Umbilical cord (tissue), 2 donors: ENCODE measurements around the gene RASAL2. TPM values are rescaled to one million over a fixed set of nuclear protein-coding genes. Genes with fewer than 3 reads are reported as not detected.
"Not testable (repeated sequence)": the region's sequence is repeated elsewhere in the genome, so short reads cannot be mapped to it uniquely, and the experiment has no call there.

Experiments
- DNase-seq: peaks from one replicate; pipeline ENCODE4 v3.0.0-alpha.2; 2015; ENCODE audit warnings: low spot score
- total RNA-seq: library from RNA; depleted of rRNA; stranded (reverse); fragments of >200 nt; gene quantifications from one replicate; pipeline ENCODE4 v1.2.3, GENCODE V29; 2014; ENCODE audit warnings: low replicate concordance; ENCODE audit not compliant: insufficient read depth

The RASAL2 gene
- total RNA-seq, 1 donor from 2014 or later: 40.7 TPM

GRCh38 chr1:178490136-178490535, 396.2 kb downstream of the RASAL2 start:
- DNase-seq: no peak

GRCh38 chr1:178490967-178491366, 397.1 kb downstream of the RASAL2 start:
- no peak for DNase-seq

- no peak for DNase-seq
Measured at GRCh38 chr1:178491721-178492120, 397.8 kb downstream of the RASAL2 start.

GRCh38 chr1:178492341-178492740, 398.4 kb downstream of the RASAL2 start:
- no peak for DNase-seq

- no peak for DNase-seq
Measured at GRCh38 chr1:178493301-178493741, 399.4 kb downstream of the RASAL2 start.

- no peak for DNase-seq
Measured at GRCh38 chr1:178494569-178494971, 400.7 kb downstream of the RASAL2 start.

GRCh38 chr1:178495158-178495557, 401.3 kb downstream of the RASAL2 start:
- no peak for DNase-seq

GRCh38 chr1:178495741-178496409, 402.0 kb downstream of the RASAL2 start:
- no peak for DNase-seq

GRCh38 chr1:178496410-178497135, 402.7 kb downstream of the RASAL2 start, which contains the start of gene CLEC20A:
Gene CLEC20A (minus strand): TSS chr1:178496964. CDS start chr1:178496939, 25 bp downstream.
- no peak for DNase-seq

GRCh38 chr1:178497903-178498478, 404.1 kb downstream of the RASAL2 start:
- DNase-seq: no peak

- no peak for DNase-seq
Measured at GRCh38 chr1:178498896-178499675, 405.2 kb downstream of the RASAL2 start.

- no peak for DNase-seq
Measured at GRCh38 chr1:178500091-178500770, 406.3 kb downstream of the RASAL2 start.

- DNase-seq: no peak
Measured at GRCh38 chr1:178500936-178501554, 407.1 kb downstream of the RASAL2 start.

- DNase-seq: peak; percentile 57
Measured at GRCh38 chr1:178501705-178502329, 407.9 kb downstream of the RASAL2 start.

- no peak for DNase-seq
Measured at GRCh38 chr1:178502330-178502714, 408.4 kb downstream of the RASAL2 start.

GRCh38 chr1:178502856-178503255, 409.0 kb downstream of the RASAL2 start:
- DNase-seq: no peak

GRCh38 chr1:178503316-178503715, 409.4 kb downstream of the RASAL2 start:
- DNase-seq: not testable (repeated sequence)

- no peak for DNase-seq
Measured at GRCh38 chr1:178503849-178504248, 409.9 kb downstream of the RASAL2 start.

GRCh38 chr1:178504286-178504685, 410.4 kb downstream of the RASAL2 start:
- no peak for DNase-seq

GRCh38 chr1:178506177-178506576, 412.3 kb downstream of the RASAL2 start:
- DNase-seq: no peak
